ENCODE data around the gene HEXD.

HEXD gene

GRCh38 chr17:82461827-82462524, 43.8 kb downstream of the HEXD start:
- no peak for DNase-seq

GRCh38 chr17:82463391-82463790, 45.2 kb downstream of the HEXD start:
- no peak for DNase-seq

DNA sequence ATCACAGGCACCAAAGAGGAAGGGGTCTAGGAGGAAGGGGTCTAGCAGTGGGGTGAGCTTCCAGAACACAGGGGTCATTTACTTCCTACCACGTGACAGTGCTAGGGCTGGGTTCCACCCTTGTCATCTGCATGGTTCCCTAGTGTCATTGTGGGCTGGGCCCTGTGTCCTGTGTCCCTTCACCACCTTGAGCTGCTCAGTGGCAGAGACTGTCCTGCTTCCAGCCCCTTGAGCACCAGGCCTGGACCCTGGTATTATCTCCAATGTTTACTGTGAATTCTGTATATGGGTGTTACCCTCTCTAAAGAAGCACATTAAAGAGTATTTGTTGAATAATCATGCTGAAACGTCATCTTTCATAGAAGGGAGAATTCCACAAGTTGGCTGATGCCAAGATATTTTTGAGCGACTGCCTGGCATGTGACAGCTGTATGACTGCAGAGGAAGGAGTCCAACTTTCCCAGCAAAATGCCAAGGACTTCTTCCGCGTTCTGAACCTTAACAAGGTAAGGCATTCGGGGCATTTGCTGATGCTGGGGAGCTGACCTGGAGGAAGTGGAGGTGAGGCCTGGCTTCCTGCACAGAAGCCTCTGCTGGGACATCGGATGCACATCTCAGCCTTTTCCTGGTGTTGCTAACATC, 45.9 kb downstream of the HEXD start:
- DNase-seq, result no peak

DNA sequence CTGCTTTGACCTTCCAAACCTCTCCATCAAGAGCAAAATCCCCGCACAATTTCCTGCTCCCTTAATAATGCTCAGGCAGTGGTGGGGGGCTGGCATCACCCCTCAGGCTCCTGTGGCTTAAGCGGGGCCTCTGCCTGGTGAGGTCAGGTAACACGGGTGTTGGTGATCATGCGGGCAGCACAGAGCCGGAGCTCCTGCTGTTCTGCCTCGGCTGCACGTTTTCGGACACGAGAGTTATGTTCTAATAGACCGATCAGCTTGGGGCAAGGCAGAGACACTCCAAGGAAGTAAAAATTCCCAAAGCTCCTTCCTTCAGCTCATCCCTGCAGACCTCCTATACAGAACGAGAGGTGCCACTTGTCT, 46.4 kb downstream of the HEXD start:
- no peak for DNase-seq

- DNase-seq, result no peak
Measured at GRCh38 chr17:82465023-82465603, 47.0 kb downstream of the HEXD start.

DNA sequence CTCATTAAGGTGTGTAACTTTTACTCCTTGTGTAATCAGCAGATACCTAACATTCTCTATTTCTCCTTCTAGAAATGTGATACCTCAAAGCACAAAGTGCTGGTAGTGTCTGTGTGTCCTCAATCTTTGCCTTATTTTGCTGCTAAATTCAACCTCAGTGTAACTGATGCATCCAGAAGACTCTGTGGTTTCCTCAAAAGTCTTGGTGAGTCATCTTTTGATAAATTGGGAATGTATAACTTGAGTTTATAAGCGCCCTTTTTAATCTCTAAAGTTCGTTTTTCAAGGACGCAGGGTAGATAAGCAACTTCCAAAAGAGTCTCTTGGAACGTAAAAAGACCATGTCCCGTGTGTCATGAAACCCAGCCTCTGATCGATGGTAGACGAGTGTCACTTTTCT, 50.5 kb downstream of the HEXD start:
- DNase-seq, result no peak

GRCh38 chr17:82470065-82470464, 51.9 kb downstream of the HEXD start:
- DNase-seq, result no peak

DNA sequence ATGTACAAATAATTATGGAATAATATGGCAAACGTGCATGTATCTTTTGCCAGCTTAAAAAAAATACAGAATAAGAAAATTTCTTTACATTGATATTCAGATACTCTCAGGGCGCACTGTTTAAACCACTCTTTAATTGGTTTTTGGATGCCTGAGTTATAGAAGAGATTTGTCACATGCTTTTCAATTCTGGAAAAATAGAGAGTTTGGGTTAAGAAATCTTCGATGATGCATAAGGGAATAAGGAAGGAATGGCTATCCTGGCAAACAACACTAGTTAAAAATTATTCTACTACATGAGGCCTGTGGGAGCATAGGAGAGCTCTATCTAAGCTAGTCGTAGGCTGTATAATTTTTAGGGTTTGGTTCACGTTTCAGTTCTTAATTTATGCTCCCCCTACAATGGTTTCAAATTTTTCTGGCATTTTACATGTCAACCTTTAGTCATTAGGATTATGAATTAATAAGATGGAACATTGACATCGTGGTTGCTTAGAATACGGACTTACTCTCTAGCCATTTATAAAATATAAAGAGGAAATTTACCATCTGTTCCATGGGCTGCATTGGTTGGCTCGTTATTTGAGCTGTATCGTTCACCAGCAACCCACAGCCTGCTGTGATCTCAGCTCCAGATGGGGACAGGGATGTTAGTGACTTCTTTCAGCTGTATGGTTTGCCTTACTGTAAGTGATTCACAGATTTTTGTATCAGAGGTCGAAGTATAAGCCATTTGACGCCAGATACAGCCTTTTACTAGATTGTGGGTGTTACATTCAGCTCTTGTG, 56.3 kb downstream of the HEXD start:
- no peak for DNase-seq

DNA sequence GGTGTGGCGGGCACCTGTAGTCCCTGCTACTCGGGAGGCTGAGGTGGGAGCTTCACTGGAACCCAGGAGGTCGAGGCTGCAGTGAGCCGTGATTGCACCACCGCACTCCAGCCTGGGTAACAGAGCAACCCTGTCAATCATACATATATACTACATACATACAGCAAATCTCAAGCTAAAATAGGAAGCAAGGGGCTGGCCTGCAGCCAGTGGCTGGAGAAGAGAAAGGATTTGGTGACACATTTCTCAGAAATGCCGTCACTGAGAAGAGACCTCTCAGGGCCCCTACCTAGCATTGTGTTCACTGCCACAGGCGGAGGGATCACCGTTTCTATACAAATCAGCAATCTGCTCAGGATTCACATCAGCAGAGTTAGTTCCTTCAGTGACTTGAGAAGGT, 57.3 kb downstream of the HEXD start:
- DNase-seq, result no peak

DNA sequence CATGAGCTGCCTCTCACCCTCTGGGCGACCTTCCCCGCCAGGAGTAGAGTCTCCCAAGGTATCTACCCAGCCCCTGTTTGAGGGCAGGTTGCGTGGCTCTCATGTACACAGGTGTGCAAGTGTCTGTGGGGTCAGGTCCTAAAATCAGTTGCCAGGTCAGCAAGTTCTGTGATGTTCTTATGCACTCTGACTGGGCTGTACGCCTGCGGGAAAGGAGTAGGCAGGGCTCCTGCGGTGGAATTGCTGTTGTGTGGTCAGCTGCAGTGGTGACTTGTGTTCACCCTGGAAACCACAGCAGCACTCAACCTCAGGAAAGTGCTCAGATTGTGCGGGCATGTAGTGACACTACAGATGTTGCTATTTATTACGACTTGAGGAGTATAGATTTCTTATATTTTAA, 59.8 kb downstream of the HEXD start:
- no peak for DNase-seq

DNA sequence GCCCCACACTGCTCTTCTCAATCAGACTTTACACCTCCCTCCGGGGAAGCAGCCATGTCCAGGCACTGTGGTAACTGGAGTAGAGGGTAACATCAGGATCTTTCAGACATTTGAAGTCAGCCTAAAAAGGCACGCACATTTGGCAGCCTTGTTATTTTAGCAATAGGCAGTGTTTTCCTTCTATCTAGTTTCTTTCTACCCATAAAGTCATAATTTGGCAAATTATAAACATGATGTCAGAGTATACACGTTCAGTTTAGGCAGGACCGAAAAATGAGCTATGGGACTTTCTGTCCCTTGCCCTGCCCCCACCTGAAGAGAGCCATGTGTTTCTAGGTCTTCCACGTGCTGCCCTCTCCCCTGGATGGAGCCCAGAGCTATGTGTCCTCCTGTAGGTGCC, 61.5 kb downstream of the HEXD start:
- DNase-seq, result no peak

DNA sequence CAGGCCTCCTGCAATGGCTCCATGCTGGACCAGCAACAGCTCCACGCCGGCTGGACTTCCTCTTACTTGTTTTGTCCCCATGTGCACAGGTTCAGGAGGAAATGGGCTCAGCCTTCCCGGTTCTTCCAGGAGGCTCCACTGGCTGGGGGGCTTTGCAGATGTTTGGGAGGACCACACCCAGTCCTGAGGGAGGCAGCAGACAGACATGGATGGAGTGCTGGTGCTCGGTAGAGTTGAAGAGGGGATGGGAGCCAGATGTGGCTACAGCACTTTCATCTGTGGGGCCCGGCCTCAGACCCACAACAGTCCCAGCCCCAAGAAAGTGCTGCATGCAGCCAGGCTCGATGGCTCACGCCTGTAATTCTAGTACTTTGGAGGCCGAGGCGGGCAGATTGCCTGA, 62.2 kb downstream of the HEXD start:
- no peak for DNase-seq

- DNase-seq, result no peak
Measured at GRCh38 chr17:82483204-82483660, 65.1 kb downstream of the HEXD start.

- DNase-seq, result no peak
Measured at GRCh38 chr17:82483836-82484235, 65.7 kb downstream of the HEXD start.

DNA sequence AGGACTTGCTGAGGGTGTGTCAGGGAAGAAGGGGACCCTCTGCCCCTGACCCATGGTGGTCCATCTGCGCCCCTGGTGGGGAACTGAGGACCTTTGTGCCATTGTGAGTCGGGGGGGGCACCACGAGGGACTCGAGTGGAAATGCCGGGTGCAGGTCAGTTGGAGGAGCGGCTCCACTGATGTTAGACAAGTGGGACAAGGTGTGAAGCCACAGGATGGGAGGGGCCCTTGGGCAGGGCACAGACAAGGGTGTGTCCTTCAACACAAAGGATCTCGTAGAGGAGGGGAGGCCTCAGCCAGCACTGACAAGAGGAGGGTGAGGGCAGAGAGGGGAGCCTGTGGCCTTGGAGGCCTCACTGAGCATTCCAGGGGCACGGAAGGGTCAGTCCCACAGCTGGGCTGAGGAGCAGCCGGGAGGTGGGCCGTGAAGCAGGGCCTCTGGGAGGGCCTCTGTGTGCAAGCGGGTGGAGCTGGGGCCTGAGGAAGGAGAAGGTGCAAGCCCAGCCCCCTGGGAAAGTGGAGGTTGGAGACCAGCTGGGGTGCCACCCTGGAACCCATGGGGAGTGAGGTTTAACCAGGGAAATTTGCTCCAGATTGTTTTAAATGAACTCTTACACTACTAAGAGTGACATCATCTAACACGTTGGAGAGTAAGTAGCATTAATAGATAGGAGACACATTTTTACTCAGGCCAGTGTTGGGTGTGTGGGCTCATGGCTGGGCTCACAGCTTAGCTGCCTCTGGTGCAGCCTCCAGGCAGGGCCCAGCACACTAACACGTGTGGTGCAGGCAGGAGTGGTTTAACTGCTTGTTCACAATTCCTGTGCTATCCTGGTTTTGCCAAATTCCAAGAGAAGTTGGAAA, 68.3 kb downstream of the HEXD start:
- no peak for DNase-seq

DNA sequence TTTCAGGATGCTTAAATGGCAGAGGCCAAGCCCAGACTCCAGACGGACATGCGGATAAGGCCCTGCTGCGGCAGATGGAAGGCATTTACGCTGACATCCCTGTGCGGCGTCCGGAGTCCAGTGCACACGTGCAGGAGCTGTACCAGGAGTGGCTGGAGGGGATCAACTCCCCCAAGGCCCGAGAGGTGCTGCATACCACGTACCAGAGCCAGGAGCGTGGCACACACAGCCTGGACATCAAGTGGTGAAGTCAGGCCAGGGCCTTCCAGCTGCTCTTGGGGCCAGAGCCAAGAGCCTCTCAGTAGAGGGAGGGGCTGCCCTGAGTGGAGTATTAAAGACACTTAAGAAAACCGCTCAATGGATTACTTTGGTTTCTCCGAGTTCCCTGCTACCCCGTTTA, 69.8 kb downstream of the HEXD start:
- DNase-seq, result no peak

DNA sequence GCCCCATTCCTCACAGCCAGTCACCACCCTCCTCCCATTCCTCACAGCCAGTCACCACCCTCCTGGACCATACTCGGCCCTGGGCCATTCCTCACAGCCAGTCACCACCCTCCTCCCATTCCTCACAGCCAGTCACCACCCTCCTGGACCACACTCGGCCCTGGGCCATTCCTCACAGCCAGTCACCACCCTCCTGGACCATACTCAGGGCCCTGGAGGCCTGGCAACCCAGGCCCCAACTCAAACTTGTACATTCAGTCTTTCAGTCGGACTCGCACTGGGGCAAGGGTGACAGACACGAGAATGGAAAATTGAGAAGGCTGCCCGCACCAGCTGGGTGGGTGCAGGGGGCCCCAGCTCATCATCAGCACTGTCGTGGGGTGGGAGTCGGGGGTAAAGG, 71.0 kb downstream of the HEXD start:
- DNase-seq, result no peak

- no peak for DNase-seq
Measured at GRCh38 chr17:82489851-82490511, 71.8 kb downstream of the HEXD start.

DNA sequence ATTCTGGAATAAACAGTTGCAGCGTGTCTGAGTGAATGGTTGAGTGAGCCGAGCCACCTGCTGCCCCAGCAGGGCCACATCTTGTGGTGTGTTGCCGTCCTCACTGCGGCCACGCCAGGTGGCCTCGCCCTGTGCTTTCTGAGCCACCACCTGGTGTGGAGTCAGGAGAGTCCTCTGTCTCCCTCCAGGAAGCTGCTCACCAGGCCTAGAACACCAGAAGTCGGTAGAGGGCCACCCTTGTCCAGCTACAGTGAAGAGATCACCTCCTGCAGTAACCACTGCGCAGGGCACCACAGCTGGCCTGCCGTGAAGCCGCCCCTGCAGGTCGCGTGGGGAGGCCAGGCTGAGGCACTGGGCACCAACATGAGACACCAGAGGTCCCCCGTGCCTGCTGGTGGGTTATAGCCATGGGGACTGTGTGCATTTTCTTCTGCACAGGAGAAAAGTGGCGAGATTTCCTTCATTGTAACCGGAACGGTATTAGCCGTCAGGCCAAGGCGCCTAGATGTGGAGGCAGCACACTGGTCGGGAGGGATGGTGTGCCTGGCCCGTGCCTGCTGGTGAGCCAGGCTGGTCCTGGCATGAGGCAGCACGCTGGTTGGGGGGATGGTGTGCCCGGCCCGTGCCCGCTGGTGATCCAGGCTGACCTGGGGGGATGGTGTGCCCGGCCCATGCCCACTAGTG, 72.5 kb downstream of the HEXD start:
- no peak for DNase-seq

- DNase-seq, result no peak
Measured at GRCh38 chr17:82491196-82491530, 73.0 kb downstream of the HEXD start.

DNA sequence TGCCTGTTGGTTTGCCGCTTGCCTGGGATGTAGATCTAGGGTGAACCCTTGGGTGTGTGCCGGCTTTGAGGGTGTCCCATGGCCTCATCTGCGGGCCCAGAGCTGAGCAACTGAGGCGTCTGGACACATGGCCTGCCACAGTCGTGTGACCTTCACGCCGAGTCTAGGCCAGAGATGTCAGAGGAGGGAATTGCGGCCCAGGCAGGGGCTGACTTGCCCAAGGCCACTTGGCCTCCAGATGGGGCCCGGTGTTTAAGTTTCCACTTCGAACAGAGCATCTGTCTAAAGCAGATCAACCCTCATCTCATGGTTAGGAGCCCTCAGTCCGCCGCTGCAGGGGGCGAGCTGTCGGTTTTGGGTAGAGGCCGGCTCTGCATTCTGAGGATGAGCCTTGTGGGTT, 73.4 kb downstream of the HEXD start:
- DNase-seq, result no peak

Data from CD4-positive, alpha-beta T cell treated with Interleukin-10 for 1 hour (primary cell).